GM21737 (cell line): ENCODE data around the gene PSMB4.
"Not testable (repeated sequence)": the region's sequence is repeated elsewhere in the genome, so short reads cannot be mapped to it uniquely, and the experiment has no call there.

ENCODE experiments used
- ATAC-seq: cut with Tn5 transposase; IDR thresholded peaks from one replicate; pipeline ENCODE4 v1.9.1; 2021; ENCODE audit warnings: mild to moderate bottlenecking, moderate library complexity; ENCODE audit not compliant: unreplicated experiment

Gene PSMB4

DNA sequence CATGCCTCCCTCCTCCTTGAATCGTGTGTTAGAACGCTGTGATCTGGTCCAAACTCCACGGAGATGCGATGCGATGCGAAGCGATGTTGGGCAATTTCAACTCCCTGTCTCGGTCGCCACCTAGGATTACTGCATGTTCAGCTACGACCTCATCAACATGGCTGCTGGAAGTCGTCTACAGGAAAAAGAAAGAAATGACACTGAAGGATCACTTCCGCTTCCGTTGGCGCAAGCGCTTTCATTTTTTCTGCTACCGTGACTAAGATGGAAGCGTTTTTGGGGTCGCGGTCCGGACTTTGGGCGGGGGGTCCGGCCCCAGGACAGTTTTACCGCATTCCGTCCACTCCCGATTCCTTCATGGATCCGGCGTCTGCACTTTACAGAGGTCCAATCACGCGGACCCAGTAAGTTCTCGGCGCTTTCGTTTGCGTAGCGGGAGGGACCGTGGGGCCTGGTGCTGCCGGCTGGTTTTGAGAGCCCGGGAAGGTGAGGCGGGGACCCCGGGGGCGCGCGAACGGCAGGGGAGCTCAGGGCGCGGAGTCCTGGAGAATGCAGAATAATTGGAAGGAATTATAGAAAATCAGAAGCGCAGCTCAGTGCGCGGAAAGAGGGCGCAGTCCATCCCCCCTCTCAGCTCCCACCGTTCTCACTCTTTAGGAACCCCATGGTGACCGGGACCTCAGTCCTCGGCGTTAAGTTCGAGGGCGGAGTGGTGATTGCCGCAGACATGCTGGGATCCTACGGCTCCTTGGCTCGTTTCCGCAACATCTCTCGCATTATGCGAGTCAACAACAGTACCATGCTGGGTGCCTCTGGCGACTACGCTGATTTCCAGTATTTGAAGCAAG lies at the start of gene PSMB4:
TSS of gene PSMB4 (plus strand) at position 250 of the 848 bp plus-strand sequence. CDS start at position 265, 15 bp downstream.
- ATAC-seq, result peak; percentile 64

DNA sequence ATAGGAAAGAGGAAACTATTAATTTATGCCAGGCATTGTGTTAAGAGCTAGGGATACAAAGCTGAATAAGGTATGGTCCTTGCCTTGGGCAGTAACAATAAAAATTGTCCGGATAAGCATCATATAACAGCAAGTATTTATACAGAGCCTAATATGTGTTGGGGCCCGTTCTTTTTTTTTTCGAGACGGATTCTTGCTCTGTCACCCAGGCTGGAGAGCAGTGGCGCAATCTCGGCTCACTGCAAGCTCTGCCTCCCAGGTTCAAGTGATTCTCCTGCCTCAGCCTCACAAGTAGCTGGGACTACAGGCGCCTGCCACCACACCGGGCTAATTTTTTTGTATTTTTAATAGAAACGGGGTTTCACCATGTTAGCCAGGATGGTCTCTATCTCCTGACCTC lies 49.0 kb upstream of the PSMB4 start:
- ATAC-seq, result not testable (repeated sequence)

DNA sequence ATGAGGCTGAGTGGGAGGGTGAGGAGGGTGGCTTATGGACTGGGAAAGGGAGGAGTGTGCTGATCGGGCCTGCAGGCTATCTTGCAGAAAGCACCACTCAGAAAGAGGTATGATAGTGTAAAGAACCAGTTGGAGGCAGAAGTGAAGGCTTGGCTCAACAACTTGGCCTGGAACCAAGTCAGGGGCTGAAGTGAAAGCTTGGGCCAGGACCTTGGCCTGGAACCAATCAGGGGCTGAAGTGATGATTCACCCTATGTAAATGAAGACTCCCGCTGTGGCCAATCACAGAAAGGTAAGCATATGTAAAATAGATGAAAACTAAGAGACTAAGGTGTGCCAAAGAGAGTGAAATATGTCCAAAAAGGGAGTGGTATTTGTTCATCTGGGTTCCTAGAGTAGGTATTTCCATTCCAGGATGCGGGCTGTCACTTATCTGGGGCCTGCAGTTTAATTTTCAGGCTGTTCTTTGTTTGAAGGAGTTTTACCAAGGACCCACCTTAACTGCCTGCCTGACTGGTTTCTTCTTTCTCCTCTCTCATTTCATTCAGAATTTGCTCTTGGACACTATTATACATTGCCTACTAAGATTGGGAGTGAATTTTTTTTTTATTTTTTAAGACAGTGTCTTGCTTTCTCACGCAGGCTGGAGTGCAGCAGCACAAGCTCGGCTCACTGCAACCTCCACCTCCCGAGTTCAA lies 47.2 kb upstream of the PSMB4 start:
- no peak for ATAC-seq

GRCh38 chr1:151356696-151357095 lies 42.7 kb upstream of the PSMB4 start:
- ATAC-seq, result no peak

GRCh38 chr1:151361883-151362282 lies 37.5 kb upstream of the PSMB4 start:
- no peak for ATAC-seq

- no peak for ATAC-seq
Observed at GRCh38 chr1:151362308-151363155, 36.8 kb upstream of the PSMB4 start.

- no peak for ATAC-seq
Observed at GRCh38 chr1:151364996-151365395, 34.4 kb upstream of the PSMB4 start.

GRCh38 chr1:151367658-151368392 lies 31.5 kb upstream of the PSMB4 start:
- no peak for ATAC-seq

DNA sequence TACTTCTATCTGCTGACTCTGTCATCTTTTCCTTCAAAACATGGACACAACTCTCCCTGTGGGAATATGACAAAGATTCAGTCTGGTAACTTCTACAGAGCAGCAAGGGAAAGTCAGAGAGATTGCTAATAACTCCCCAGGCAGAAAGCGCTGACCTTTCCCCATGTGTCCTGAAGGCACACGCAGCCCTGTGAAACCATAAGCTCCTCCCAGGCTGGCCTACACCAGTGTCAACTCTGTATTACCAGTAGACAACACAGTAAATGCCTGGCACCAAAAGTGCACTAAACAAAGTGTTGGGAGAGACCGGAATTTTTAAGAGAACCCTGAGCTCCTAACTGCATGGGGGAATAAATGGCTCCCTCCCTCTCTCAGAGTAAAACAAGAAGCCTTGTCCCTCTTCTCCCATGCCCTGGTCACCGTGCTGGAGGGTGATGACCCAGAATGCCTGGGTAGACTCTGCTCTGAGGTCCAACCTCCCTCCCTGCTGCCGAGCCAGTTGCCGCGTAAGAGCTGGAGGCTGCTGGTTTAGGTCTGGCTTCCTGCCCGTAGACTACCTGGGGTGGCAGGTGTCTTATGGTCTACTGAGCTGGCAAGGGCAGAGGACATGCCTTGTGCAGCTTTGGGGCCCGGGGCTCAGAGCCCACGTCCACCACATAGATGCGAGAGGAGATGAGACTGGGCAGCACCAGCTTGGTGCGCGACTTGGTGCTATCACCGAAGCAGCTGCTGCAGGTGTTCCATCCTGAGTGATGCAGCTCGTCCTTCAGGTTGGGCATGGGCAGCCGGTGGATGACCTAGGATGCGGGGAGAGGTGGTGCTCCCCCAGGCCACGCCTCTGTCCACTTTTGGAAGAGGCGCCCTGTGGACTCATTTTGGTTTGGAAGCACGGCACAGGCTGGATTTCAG lies 30.7 kb upstream of the PSMB4 start:
- ATAC-seq, result no peak

DNA sequence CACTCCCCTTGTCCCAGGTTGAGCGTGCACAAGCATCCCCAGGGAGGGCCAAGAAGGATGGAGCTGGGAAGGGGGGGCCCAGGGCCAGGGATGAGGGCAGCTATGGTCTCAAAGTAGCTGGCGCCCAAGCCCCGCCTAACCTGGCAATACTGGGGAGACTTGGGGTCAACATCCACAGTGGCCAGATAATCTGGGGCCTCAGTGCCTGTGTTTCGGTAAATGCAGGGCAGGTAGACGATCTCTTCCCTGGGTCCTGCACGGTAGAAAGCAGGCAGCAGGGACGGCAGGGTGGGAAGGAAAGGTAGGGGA lies 30.1 kb upstream of the PSMB4 start:
- ATAC-seq, result no peak

DNA sequence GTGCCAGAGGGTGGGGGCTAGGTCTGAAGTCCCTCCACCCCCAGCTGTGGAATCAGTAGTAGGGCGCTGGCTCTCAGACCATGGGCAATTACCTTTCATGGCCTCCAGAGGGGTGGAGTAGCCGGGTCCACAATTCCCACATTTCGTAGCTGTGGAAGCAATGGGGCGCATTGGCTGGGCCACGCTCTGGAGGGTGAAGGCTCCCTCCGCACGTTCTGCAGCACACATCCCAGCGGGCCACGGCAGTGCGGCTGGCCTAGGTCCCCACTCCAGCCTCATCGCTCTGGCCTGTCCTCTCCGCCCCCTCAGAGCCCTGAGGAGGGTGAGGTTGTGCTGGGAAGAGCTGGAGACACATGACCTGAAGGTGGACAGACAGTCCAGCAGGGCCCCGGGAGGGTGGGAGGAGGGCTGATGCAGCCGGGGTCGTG lies 29.7 kb upstream of the PSMB4 start:
- ATAC-seq, result no peak

- no peak for ATAC-seq
Observed at GRCh38 chr1:151370211-151370911, 29.0 kb upstream of the PSMB4 start.

GRCh38 chr1:151371370-151372057 lies 27.9 kb upstream of the PSMB4 start:
- no peak for ATAC-seq

GRCh38 chr1:151372058-151372934 lies 27.1 kb upstream of the PSMB4 start, which contains the start of gene SELENBP1:
Gene SELENBP1, minus strand, starts transcription at chr1:151372705. Its CDS starts 64 bp downstream, at chr1:151372641.
- ATAC-seq, result no peak

- ATAC-seq, result no peak
Observed at GRCh38 chr1:151373196-151373595, 26.2 kb upstream of the PSMB4 start.

DNA sequence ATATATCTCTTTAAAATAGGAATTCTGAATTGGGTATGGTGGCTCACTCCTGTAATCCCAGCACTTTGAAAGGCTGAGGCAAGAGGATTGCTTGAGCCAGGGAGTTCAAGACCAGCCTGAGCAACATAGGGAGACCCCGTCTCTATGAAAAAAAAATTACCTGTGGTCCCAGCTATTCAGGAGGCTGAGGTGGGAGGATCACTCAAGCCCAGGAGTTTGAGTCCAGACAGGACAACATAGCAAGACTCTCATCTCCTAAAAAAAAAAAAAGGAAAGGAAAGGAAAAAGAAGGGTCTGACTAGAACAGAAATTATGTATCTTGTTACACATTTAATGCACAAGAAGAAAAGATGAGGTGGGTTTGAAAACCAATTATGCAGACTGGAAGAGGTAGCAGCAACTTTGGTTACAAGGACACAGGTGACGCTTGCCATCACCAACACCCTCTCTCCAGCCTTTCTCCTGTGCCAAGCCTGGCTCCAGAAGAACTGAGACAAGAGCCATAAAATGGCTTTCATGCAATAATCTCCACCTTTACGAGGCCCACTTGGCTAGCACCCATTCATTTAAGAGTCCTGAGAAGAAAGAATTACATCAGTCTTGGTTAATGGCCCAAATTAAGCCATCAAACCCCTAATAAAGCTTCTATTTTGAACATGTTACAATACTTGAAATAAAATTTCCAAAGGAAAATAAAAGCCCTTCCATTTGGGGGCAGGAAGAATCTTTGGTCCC lies 22.1 kb upstream of the PSMB4 start:
- no peak for ATAC-seq

GRCh38 chr1:151384584-151384983 lies 14.8 kb upstream of the PSMB4 start:
- ATAC-seq, result no peak
